Parathyroid adenoma (tissue), 2 donors: ENCODE data around the gene SDK2.
"Not testable (repeated sequence)": the region's sequence is repeated elsewhere in the genome, so short reads cannot be mapped to it uniquely, and the experiment has no call there.

Experiments
- H2AFZ ChIP-seq: fragments of 300-600 bp; sonication (generic); one replicate; pipeline ENCODE4 v1.7.0; 2017; ENCODE audit warnings: antibody characterized with exemption, mild to moderate bottlenecking
- H3K27ac ChIP-seq: fragments of 300-600 bp; sonication (generic); one replicate; pipeline ENCODE4 v1.7.0; 2017
- H3K27me3 ChIP-seq: fragments of 300-600 bp; sonication (generic); one replicate; pipeline ENCODE4 v1.7.0; 2017; ENCODE audit warnings: low read length; ENCODE audit not compliant: control insufficient read depth, insufficient read depth
- H3K36me3 ChIP-seq: fragments of 300-600 bp; sonication (generic); one replicate; pipeline ENCODE4 v1.7.0; 2017; ENCODE audit warnings: low read length; ENCODE audit not compliant: control insufficient read depth, insufficient read depth
- H3K4me1 ChIP-seq: fragments of 300-600 bp; sonication (generic); one replicate; pipeline ENCODE4 v1.7.0; 2017; ENCODE audit warnings: control low read depth
- H3K4me2 ChIP-seq: fragments of 300-600 bp; sonication (generic); one replicate; pipeline ENCODE4 v1.7.0; 2017; ENCODE audit warnings: low read length
- H3K4me3 ChIP-seq: fragments of 300-600 bp; sonication (generic); one replicate; pipeline ENCODE4 v1.7.0; 2017; ENCODE audit warnings: low read depth, low read length
- H3K79me2 ChIP-seq: fragments of 300-600 bp; sonication (generic); one replicate; pipeline ENCODE4 v1.7.0; 2017; ENCODE audit warnings: control low read depth
- H3K9ac ChIP-seq: fragments of 300-600 bp; sonication (generic); one replicate; pipeline ENCODE4 v1.7.0; 2017; ENCODE audit warnings: mild to moderate bottlenecking
- H3K9me3 ChIP-seq: fragments of 300-600 bp; sonication (generic); one replicate; pipeline ENCODE4 v1.7.0; 2017; ENCODE audit warnings: low read length; ENCODE audit not compliant: control insufficient read depth
- TF ChIP-seq, protein P1 (sequence below): fragments of 300-600 bp; sonication (generic); IDR thresholded peaks from one replicate; pipeline ENCODE4 v1.7.0; 2017; ENCODE audit warnings: antibody characterized with exemption, mild to moderate bottlenecking
- donor health status: primary hyperparathyroidism.

Gene SDK2

DNA sequence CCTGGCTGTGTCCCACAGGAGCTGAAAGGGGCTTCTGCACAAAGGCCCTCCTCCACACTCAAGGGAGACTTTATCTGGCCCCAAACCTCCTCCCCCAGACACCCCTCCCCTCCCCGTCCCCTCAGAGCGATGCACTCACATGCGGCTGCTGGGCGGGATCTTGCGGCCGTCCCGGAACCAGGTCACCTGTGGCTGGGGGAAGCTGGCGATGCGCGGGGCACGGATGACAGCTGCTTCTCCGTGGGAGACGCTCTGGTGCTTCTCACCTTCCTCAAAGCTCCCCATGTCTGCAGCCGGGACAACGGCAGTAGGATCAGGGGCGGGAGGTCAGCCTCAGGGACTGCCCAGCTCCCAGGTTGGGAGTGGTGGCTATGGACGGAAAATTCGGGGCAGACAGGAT is 188.5 kb downstream of the SDK2 start:
- TF ChIP-seq, protein P1, sequence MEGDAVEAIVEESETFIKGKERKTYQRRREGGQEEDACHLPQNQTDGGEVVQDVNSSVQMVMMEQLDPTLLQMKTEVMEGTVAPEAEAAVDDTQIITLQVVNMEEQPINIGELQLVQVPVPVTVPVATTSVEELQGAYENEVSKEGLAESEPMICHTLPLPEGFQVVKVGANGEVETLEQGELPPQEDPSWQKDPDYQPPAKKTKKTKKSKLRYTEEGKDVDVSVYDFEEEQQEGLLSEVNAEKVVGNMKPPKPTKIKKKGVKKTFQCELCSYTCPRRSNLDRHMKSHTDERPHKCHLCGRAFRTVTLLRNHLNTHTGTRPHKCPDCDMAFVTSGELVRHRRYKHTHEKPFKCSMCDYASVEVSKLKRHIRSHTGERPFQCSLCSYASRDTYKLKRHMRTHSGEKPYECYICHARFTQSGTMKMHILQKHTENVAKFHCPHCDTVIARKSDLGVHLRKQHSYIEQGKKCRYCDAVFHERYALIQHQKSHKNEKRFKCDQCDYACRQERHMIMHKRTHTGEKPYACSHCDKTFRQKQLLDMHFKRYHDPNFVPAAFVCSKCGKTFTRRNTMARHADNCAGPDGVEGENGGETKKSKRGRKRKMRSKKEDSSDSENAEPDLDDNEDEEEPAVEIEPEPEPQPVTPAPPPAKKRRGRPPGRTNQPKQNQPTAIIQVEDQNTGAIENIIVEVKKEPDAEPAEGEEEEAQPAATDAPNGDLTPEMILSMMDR, result no peak
- Histone ChIP-seq H3K27ac (no peak overlapping the region), H3K9me3 (no peaks in the 10 kb centered on the region), H2AFZ (no peak overlapping the region), H3K4me2 (no peak overlapping the region), H3K36me3 (no peaks in the 10 kb centered on the region), H3K27me3 (no peaks in the 10 kb centered on the region), H3K9ac (no peak overlapping the region), H3K4me1 (no peaks in the 10 kb centered on the region), H3K79me2 (no peaks in the 10 kb centered on the region), H3K4me3 (no peak overlapping the region)

DNA sequence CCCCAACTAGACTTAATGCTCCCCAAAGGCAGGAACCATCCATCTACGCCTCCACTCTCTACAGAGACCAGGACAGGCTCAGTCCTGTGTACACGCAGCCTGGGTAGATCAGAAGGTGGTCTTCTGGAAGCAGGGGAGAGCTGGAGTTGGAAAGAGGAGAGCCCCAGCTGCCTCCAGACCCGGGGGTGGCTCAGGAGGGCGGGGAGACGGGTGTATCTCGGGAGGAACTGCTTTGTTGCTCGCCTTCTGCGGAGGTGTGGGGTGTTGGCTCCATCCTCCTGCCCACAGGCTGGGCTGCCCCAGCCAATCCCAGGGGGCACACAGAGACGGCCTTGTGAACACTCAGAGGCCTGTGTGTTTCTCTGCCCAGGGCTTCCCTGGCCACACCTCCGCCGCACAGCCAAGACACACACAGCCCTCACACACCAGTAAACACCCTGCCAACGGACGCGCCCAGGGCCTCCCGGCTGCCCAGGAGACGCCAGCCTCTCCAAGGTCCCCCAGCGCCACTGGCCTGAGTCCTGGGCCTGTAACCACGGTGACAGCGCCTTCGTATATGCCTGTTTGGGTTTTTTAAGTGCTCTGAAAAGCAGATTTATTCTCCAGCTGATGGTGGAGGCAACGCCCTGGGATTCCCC is 189.1 kb downstream of the SDK2 start:
- no peak overlapping the region for H3K4me3 ChIP-seq
- H3K36me3 ChIP-seq, result no peaks in the 10 kb centered on the region
- H3K9ac ChIP-seq, result no peak overlapping the region
- no peak overlapping the region for H3K27ac ChIP-seq
- TF ChIP-seq, protein P1, result no peak
- no peaks in the 10 kb centered on the region for H3K9me3 ChIP-seq
- H3K27me3 ChIP-seq, result no peaks in the 10 kb centered on the region
- H3K79me2 ChIP-seq, result no peaks in the 10 kb centered on the region
- no peak overlapping the region for H3K4me2 ChIP-seq
- no peaks in the 10 kb centered on the region for H3K4me1 ChIP-seq
- H2AFZ ChIP-seq, result no peak overlapping the region

DNA sequence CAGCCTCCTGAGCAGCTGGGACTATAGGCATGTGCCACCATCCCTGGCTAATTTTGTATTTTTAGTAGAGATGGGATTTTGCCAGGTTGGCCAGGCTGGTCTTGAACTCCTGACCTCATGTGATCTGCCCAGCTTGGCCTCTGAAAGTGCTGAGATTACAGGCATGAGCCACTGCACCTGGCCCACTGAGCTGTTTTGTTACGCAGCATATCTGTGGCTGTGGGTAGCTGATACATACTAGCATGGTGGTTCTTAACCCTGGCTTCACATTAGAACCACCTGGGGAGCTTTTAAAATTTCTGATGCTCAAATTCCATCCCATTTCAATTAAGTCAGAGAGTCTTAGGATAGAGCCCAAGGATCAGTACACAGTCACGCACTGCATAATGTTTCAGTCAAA is 190.8 kb downstream of the SDK2 start:
- not testable (repeated sequence) for H3K79me2 ChIP-seq, H3K4me1 ChIP-seq, H3K27me3 ChIP-seq, H2AFZ ChIP-seq, H3K9ac ChIP-seq, H3K9me3 ChIP-seq, H3K4me2 ChIP-seq, H3K36me3 ChIP-seq, H3K27ac ChIP-seq, H3K4me3 ChIP-seq

DNA sequence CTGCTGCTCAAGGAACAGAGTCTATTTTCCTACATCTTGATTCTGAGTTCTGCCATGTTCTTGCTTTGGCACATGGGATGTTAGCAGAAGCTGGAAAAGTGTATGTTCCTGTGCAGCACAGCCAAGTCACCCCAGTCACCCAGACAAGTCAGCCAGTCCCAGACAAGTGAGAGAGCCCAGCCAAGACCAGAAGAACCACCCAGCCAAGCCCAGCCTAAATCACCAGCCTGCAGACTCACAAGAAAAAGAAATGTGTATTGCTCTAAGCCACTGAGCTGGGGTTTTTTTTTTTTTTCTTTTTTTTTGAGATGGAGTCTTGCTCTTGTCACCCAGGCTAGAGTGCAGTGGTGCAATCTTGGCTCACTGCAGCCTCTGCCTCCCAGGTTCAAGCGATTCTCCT is 191.2 kb downstream of the SDK2 start:
- Histone ChIP-seq H3K79me2 (no peaks in the 10 kb centered on the region), H3K27ac (no peak overlapping the region), H3K4me3 (no peak overlapping the region), H3K9me3 (no peaks in the 10 kb centered on the region), H3K4me1 (no peaks in the 10 kb centered on the region), H3K27me3 (no peaks in the 10 kb centered on the region), H3K36me3 (no peaks in the 10 kb centered on the region), H3K9ac (no peak overlapping the region), H3K4me2 (no peak overlapping the region), H2AFZ (no peak overlapping the region)
- TF ChIP-seq, protein P1, result no peak

DNA sequence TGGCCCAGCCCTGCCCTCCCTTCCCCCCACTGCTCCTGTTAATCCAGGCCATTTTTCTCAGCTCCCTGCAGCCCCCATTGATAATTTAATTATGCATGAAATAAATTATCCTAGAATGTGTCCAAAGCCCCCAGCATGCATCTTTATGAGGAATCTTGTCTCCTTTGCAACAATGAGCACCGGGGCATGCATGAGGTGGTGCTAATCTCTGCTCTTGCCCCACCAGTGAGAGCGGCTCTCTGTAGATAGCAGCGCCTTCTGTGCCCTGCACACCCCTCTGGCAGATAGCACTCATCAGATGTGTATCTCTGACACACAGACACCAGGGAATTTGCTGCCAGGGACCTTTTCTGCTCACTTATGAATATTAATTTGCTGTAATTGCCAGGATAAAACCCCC is 192.2 kb downstream of the SDK2 start:
- Histone ChIP-seq H3K27me3 (no peaks in the 10 kb centered on the region), H2AFZ (no peak overlapping the region)
- TF ChIP-seq, protein P1, result no peak

More for the DNA sequence above, 192.2 kb downstream of the SDK2 start:
- H3K9ac ChIP-seq, result no peak overlapping the region
- no peak overlapping the region for H3K4me2 ChIP-seq
- no peaks in the 10 kb centered on the region for H3K79me2 ChIP-seq
- H3K9me3 ChIP-seq, result no peaks in the 10 kb centered on the region
- H3K4me1 ChIP-seq, result no peaks in the 10 kb centered on the region
- no peak overlapping the region for H3K27ac ChIP-seq
- H3K4me3 ChIP-seq, result no peak overlapping the region
- no peaks in the 10 kb centered on the region for H3K36me3 ChIP-seq
